MM.1S (cell line): Measurements from ENCODE around the gene IGF1R.
"Not testable (repeated sequence)": the region's sequence is repeated elsewhere in the genome, so short reads cannot be mapped to it uniquely, and the experiment has no call there.

ENCODE experiments used
- DNase-seq: peaks from one replicate; pipeline ENCODE4 v3.0.0-alpha.2; 2015
- H2AFZ ChIP-seq: fragments of 300-600 bp; sonication (generic); 2 replicates; pipeline ENCODE4 v1.6.0; 2016; ENCODE audit warnings: antibody characterized with exemption, low read length
- H3F3A ChIP-seq: fragments of 300-600 bp; sonication (generic); 2 replicates; pipeline ENCODE4 v1.6.1; 2016; ENCODE audit warnings: mild to moderate bottlenecking, antibody characterized with exemption, low read length, moderate library complexity, mixed read lengths; ENCODE audit not compliant: insufficient read depth
- H3K27ac ChIP-seq: fragments of 300-600 bp; sonication (generic); 2 replicates; pipeline ENCODE4 v1.5.1; 2016; ENCODE audit warnings: mild to moderate bottlenecking, low read length
- H3K27me3 ChIP-seq: fragments of 300-600 bp; sonication (generic); replicated peaks from 2 replicates; pipeline ENCODE4 v1.6.0; 2016; ENCODE audit warnings: low read length; ENCODE audit not compliant: insufficient read depth
- H3K36me3 ChIP-seq: fragments of 300-600 bp; sonication (generic); replicated peaks from 2 replicates; pipeline ENCODE4 v1.6.1; 2016; ENCODE audit warnings: mild to moderate bottlenecking, low read length, mixed read lengths; ENCODE audit not compliant: insufficient read depth
- H3K4me1 ChIP-seq: fragments of 300-600 bp; sonication (generic); 2 replicates; pipeline ENCODE4 v1.6.1; 2016; ENCODE audit warnings: low read length, mixed read lengths
- H3K4me2 ChIP-seq: fragments of 300-600 bp; sonication (generic); 2 replicates; pipeline ENCODE4 v1.6.0; 2016; ENCODE audit warnings: low read depth, low read length
- H3K4me3 ChIP-seq: fragments of 300-600 bp; sonication (generic); 2 replicates; pipeline ENCODE4 v1.5.1; 2016; ENCODE audit warnings: low read length, mixed read lengths
- H3K79me2 ChIP-seq: fragments of 300-600 bp; sonication (generic); 2 replicates; pipeline ENCODE4 v1.6.1; 2016; ENCODE audit warnings: mixed run types, low read length, mixed read lengths
- H3K9ac ChIP-seq: fragments of 300-600 bp; sonication (generic); 2 replicates; pipeline ENCODE4 v1.6.1; 2016; ENCODE audit warnings: low read length, mixed read lengths
- H3K9me2 ChIP-seq: fragments of 300-600 bp; sonication (generic); replicated peaks from 2 replicates; pipeline ENCODE4 v1.6.1; 2016; ENCODE audit warnings: mild to moderate bottlenecking, low read length, mixed read lengths; ENCODE audit not compliant: insufficient read depth
- H3K9me3 ChIP-seq: fragments of 300-600 bp; sonication (generic); replicated peaks from 2 replicates; pipeline ENCODE4 v1.6.1; 2016; ENCODE audit warnings: mild to moderate bottlenecking, low read length, mixed read lengths; ENCODE audit not compliant: insufficient read depth
- H4K20me1 ChIP-seq: fragments of 300-600 bp; sonication (generic); 2 replicates; pipeline ENCODE4 v1.6.1; 2016; ENCODE audit warnings: mild to moderate bottlenecking, low read length, moderate library complexity, mixed read lengths; ENCODE audit not compliant: insufficient read depth
- EZH2 ChIP-seq: fragments of 300-600 bp; sonication (generic); optimal IDR thresholded peaks from 2 replicates; pipeline ENCODE3; 2017; ENCODE audit warnings: low read depth, mild to moderate bottlenecking, antibody characterized with exemption, low read length, mixed read lengths
- EZH2phosphoT487 ChIP-seq: fragments of 300-600 bp; sonication (generic); IDR thresholded peaks from 2 replicates; pipeline ENCODE4 v1.6.1; 2018; ENCODE audit warnings: antibody characterized with exemption, low read length
- TF ChIP-seq, protein P1 (sequence below): fragments of 300-600 bp; sonication (generic); IDR thresholded peaks from 2 replicates; pipeline ENCODE4 v1.5.1; 2016; ENCODE audit warnings: antibody characterized with exemption, low read length, mixed read lengths

IGF1R gene

GRCh38 chr15:98617328-98617980 is 30.9 kb upstream of the IGF1R start:
- no peak for DNase-seq
- TF ChIP-seq EZH2phosphoT487: no peak
- TF ChIP-seq EZH2: no peak
- TF ChIP-seq, protein P1, sequence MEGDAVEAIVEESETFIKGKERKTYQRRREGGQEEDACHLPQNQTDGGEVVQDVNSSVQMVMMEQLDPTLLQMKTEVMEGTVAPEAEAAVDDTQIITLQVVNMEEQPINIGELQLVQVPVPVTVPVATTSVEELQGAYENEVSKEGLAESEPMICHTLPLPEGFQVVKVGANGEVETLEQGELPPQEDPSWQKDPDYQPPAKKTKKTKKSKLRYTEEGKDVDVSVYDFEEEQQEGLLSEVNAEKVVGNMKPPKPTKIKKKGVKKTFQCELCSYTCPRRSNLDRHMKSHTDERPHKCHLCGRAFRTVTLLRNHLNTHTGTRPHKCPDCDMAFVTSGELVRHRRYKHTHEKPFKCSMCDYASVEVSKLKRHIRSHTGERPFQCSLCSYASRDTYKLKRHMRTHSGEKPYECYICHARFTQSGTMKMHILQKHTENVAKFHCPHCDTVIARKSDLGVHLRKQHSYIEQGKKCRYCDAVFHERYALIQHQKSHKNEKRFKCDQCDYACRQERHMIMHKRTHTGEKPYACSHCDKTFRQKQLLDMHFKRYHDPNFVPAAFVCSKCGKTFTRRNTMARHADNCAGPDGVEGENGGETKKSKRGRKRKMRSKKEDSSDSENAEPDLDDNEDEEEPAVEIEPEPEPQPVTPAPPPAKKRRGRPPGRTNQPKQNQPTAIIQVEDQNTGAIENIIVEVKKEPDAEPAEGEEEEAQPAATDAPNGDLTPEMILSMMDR: no peak
- Histone ChIP-seq H3K9me2 (no peaks in the 10 kb centered on the region), H3K9ac (no peak overlapping the region), H3K9me3 (no peaks in the 10 kb centered on the region), H3K79me2 (no peaks in the 10 kb centered on the region), H3K27ac (no peak overlapping the region), H3K4me3 (no peak overlapping the region), H3K27me3 (no peaks in the 10 kb centered on the region), H3K4me1 (no peaks in the 10 kb centered on the region), H2AFZ (no peak overlapping the region), H4K20me1 (no peaks in the 10 kb centered on the region), H3F3A (no peaks in the 10 kb centered on the region), H3K36me3 (no peaks in the 10 kb centered on the region), H3K4me2 (no peak overlapping the region)

DNA sequence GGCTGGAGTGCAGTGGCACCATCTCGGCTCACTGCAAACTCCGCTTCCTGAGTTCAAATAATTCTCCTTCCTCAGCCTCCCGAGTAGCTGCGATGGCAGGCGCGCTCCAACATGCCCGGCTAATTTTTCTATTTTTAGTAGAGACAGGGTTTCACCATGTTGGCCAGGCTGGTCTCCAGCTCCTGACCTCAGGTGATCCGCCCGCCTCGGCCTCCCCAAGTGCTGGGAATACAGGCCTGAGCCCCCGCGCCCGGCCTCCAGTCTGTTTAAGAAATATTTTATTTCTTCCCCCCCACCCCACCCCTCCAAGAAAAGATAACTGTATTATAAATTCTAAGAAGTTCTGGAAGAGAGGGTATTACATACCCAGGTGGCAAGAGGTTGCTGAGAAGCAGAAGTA is 29.8 kb upstream of the IGF1R start:
- not testable (repeated sequence) for H4K20me1 ChIP-seq, H3K27me3 ChIP-seq, H3K36me3 ChIP-seq, H3K4me3 ChIP-seq, H3K9me3 ChIP-seq, H3K79me2 ChIP-seq, DNase-seq, H3K9ac ChIP-seq, H3K27ac ChIP-seq, H2AFZ ChIP-seq, H3K4me1 ChIP-seq, H3F3A ChIP-seq, H3K9me2 ChIP-seq, H3K4me2 ChIP-seq

DNA sequence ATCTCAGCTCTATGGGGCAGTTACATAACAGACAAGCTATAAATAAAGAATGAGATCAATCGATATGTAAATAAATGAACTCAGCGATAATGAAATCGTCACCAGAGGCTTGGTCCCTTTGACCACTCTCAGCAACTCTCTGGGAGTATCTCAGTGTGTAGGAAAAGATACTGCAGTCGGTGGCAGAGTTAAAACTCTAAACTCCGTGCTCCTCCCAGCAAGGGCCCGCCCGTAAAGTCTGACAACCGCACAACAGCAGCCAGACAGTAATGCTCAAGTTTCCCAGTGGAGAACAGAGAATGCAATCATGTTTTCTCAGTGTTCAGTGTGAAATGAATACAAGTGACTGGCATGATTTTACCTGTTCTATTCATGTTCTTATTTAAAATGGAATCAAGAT is 28.3 kb upstream of the IGF1R start:
- no peak overlapping the region for H3K4me2 ChIP-seq
- no peak overlapping the region for H3K27ac ChIP-seq
- no peak overlapping the region for H2AFZ ChIP-seq
- H3K4me3 ChIP-seq: no peak overlapping the region
- H4K20me1 ChIP-seq: no peaks in the 10 kb centered on the region
- no peaks in the 10 kb centered on the region for H3K9me3 ChIP-seq
- H3K79me2 ChIP-seq: no peaks in the 10 kb centered on the region
- no peak overlapping the region for H3K9ac ChIP-seq
- DNase-seq: no peak
- H3K36me3 ChIP-seq: no peaks in the 10 kb centered on the region
- no peaks in the 10 kb centered on the region for H3K4me1 ChIP-seq
- no peaks in the 10 kb centered on the region for H3F3A ChIP-seq
- H3K27me3 ChIP-seq: no peaks in the 10 kb centered on the region
- no peak for TF ChIP-seq EZH2
- H3K9me2 ChIP-seq: no peaks in the 10 kb centered on the region

GRCh38 chr15:98621021-98621420 is 27.3 kb upstream of the IGF1R start:
- H2AFZ ChIP-seq: no peak overlapping the region

More at GRCh38 chr15:98621021-98621420, 27.3 kb upstream of the IGF1R start:
- no peaks in the 10 kb centered on the region for H4K20me1 ChIP-seq
- H3K9me3 ChIP-seq: no peaks in the 10 kb centered on the region
- no peaks in the 10 kb centered on the region for H3F3A ChIP-seq
- H3K4me2 ChIP-seq: no peak overlapping the region
- TF ChIP-seq EZH2phosphoT487: no peak
- no peak for TF ChIP-seq EZH2
- TF ChIP-seq, protein P1: no peak
- no peaks in the 10 kb centered on the region for H3K27me3 ChIP-seq
- no peaks in the 10 kb centered on the region for H3K36me3 ChIP-seq
- no peaks in the 10 kb centered on the region for H3K9me2 ChIP-seq
- H3K4me3 ChIP-seq: no peak overlapping the region
- H3K27ac ChIP-seq: no peak overlapping the region
- H3K79me2 ChIP-seq: no peaks in the 10 kb centered on the region
- no peaks in the 10 kb centered on the region for H3K4me1 ChIP-seq
- DNase-seq: no peak
- no peak overlapping the region for H3K9ac ChIP-seq
